Nephron (organoid): ENCODE data around the gene LILRA5.
"Not testable (repeated sequence)": the region's sequence is repeated elsewhere in the genome, so short reads cannot be mapped to it uniquely, and the experiment has no call there.

Source experiments
- H3K27ac Mint-ChIP-seq, 3 experiments: 2 replicates each; pipeline ENCODE4 v1.8.0; 2020; ENCODE audit warnings: mixed read lengths in 3 of 3, mild to moderate bottlenecking in 2 of 3, moderate library complexity in 1 of 3
- H3K27me3 Mint-ChIP-seq: 2 replicates; pipeline ENCODE4 v1.8.0; 2021; ENCODE audit warnings: low read depth, mild to moderate bottlenecking, moderate library complexity, mixed read lengths
- H3K36me3 Mint-ChIP-seq: 2 replicates; pipeline ENCODE4 v1.8.0; 2020; ENCODE audit warnings: low read depth, mixed read lengths
- H3K4me1 Mint-ChIP-seq: 2 replicates; pipeline ENCODE4 v1.8.0; 2020; ENCODE audit warnings: mixed read lengths
- H3K4me3 Mint-ChIP-seq, 3 experiments: 2 replicates each; pipeline ENCODE4 v1.8.0; 2020; ENCODE audit warnings: mild to moderate bottlenecking in 3 of 3, mixed read lengths in 3 of 3, moderate library complexity in 2 of 3
- H3K9me3 Mint-ChIP-seq: 2 replicates; pipeline ENCODE4 v1.8.0; 2020; ENCODE audit warnings: mixed read lengths
- CTCF ChIP-seq, 3 experiments: fragments of 200-600 bp; sonication (generic); IDR thresholded peaks; one replicate each; pipeline ENCODE4 v1.5.0; 2021; ENCODE audit warnings: antibody characterized with exemption in 3 of 3; ENCODE audit not compliant: unreplicated experiment in 3 of 3

Gene LILRA5

GRCh38 chr19:54281007-54281728 is 31.8 kb downstream of the LILRA5 start, which contains the start of gene LILRB2:
TSS of gene LILRB2 (minus strand) at chr19:54281110. CDS start at chr19:54280496, 614 bp downstream.
- Mint-ChIP-seq H3K27ac (no peak within 1 kb of the TSS), H3K9me3 (peaks cover 4% of the 10 kb centered on the region), H3K36me3 (no peaks in the 10 kb centered on the region), H3K4me1 (peaks cover 8% of the 10 kb centered on the region), H3K4me3 (no peak within 1 kb of the TSS), H3K27me3 (peaks cover 8% of the 10 kb centered on the region)
- no peak for TF ChIP-seq CTCF (IDR thresholded peaks at IDR 0.05; ENCODE audit: unreplicated experiment in 3 of 3)

- not testable (repeated sequence) for H3K36me3 Mint-ChIP-seq, H3K4me3 Mint-ChIP-seq, H3K4me1 Mint-ChIP-seq, H3K27me3 Mint-ChIP-seq, H3K27ac Mint-ChIP-seq, H3K9me3 Mint-ChIP-seq
Measured at GRCh38 chr19:54280441-54280840, 32.5 kb downstream of the LILRA5 start.

- H3K9me3 Mint-ChIP-seq, H3K4me3 Mint-ChIP-seq, H3K27ac Mint-ChIP-seq, H3K36me3 Mint-ChIP-seq, H3K4me1 Mint-ChIP-seq: not testable (repeated sequence)
- H3K27me3 Mint-ChIP-seq, result peaks cover 12% of the 10 kb centered on the region
Measured at GRCh38 chr19:54280025-54280424, 32.9 kb downstream of the LILRA5 start.

GRCh38 chr19:54279406-54279962 is 33.5 kb downstream of the LILRA5 start:
- H3K4me3 Mint-ChIP-seq, result no peak overlapping the region
- H3K4me1 Mint-ChIP-seq, result peaks cover 5% of the 10 kb centered on the region
- no peaks in the 10 kb centered on the region for H3K36me3 Mint-ChIP-seq
- peaks cover 12% of the 10 kb centered on the region for H3K27me3 Mint-ChIP-seq
- H3K9me3 Mint-ChIP-seq, result peaks cover 4% of the 10 kb centered on the region
- H3K27ac Mint-ChIP-seq, result no peak overlapping the region
- TF ChIP-seq CTCF (IDR thresholded peaks at IDR 0.05; ENCODE audit: unreplicated experiment in 3 of 3), result no peak

GRCh38 chr19:54278571-54279195 is 34.3 kb downstream of the LILRA5 start:
- H3K27me3 Mint-ChIP-seq, result peaks cover 18% of the 10 kb centered on the region
- not testable (repeated sequence) for H3K4me1 Mint-ChIP-seq, H3K9me3 Mint-ChIP-seq, H3K36me3 Mint-ChIP-seq, H3K27ac Mint-ChIP-seq, H3K4me3 Mint-ChIP-seq

GRCh38 chr19:54278056-54278455 is 34.9 kb downstream of the LILRA5 start:
- H3K9me3 Mint-ChIP-seq, H3K36me3 Mint-ChIP-seq, H3K27ac Mint-ChIP-seq, H3K4me1 Mint-ChIP-seq, H3K4me3 Mint-ChIP-seq: not testable (repeated sequence)
- peaks cover 21% of the 10 kb centered on the region for H3K27me3 Mint-ChIP-seq

GRCh38 chr19:54277111-54277615 is 35.8 kb downstream of the LILRA5 start:
- not testable (repeated sequence) for H3K4me1 Mint-ChIP-seq, H3K36me3 Mint-ChIP-seq, H3K4me3 Mint-ChIP-seq, H3K27ac Mint-ChIP-seq, H3K9me3 Mint-ChIP-seq
- peaks cover 23% of the 10 kb centered on the region for H3K27me3 Mint-ChIP-seq

GRCh38 chr19:54275951-54276350 is 37.0 kb downstream of the LILRA5 start:
- no peaks in the 10 kb centered on the region for H3K4me1 Mint-ChIP-seq
- no peak overlapping the region for H3K4me3 Mint-ChIP-seq
- no peak overlapping the region for H3K27ac Mint-ChIP-seq
- H3K27me3 Mint-ChIP-seq, result peaks cover 26% of the 10 kb centered on the region
- H3K9me3 Mint-ChIP-seq, result no peaks in the 10 kb centered on the region
- H3K36me3 Mint-ChIP-seq, result no peaks in the 10 kb centered on the region
- no peak for TF ChIP-seq CTCF (IDR thresholded peaks at IDR 0.05; ENCODE audit: unreplicated experiment in 3 of 3)

GRCh38 chr19:54274516-54274915 is 38.5 kb downstream of the LILRA5 start:
- H3K36me3 Mint-ChIP-seq, H3K9me3 Mint-ChIP-seq, H3K27ac Mint-ChIP-seq, H3K4me3 Mint-ChIP-seq, H3K4me1 Mint-ChIP-seq: not testable (repeated sequence)
- peaks cover 18% of the 10 kb centered on the region for H3K27me3 Mint-ChIP-seq
